ENCODE data around the gene ZNF524. TPM values are rescaled to one million over a fixed set of nuclear protein-coding genes. Genes with fewer than 3 reads are reported as not detected.

Gene ZNF524
- total RNA-seq, 1 donor from 2014 or later: 6.7 TPM

DNA sequence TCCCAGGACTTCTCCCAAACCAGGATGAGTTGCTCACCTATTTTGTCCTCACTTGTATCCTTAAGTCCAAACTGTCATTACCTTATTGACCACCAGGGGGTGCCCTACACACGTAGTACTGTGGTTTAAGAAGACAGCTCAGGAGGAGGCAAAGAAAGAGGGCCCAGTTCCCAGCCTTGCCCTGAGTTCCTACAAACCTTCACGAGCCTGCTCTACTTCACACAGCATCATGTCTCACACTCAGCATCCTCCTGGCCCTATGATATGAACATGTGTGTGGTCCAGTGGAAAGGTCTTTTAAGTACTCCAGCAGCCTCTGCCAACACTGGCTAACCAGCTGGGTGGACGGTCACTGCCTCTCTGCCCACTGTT, 32.4 kb downstream of the ZNF524 start:
- Mint-ChIP-seq H3K27me3 (ENCODE audit: unreplicated experiment) (peaks cover 11% of the 10 kb centered on the region), H3K4me1 (ENCODE audit: low read depth, unreplicated experiment) (peaks cover 12% of the 10 kb centered on the region), H3K9me3 (ENCODE audit: unreplicated experiment) (no peaks in the 10 kb centered on the region), H3K4me3 (ENCODE audit: unreplicated experiment) (no peak overlapping the region), H3K36me3 (ENCODE audit: unreplicated experiment) (no peaks in the 10 kb centered on the region), H3K27ac (ENCODE audit: unreplicated experiment) (no peak overlapping the region)
- TF ChIP-seq, protein P1, sequence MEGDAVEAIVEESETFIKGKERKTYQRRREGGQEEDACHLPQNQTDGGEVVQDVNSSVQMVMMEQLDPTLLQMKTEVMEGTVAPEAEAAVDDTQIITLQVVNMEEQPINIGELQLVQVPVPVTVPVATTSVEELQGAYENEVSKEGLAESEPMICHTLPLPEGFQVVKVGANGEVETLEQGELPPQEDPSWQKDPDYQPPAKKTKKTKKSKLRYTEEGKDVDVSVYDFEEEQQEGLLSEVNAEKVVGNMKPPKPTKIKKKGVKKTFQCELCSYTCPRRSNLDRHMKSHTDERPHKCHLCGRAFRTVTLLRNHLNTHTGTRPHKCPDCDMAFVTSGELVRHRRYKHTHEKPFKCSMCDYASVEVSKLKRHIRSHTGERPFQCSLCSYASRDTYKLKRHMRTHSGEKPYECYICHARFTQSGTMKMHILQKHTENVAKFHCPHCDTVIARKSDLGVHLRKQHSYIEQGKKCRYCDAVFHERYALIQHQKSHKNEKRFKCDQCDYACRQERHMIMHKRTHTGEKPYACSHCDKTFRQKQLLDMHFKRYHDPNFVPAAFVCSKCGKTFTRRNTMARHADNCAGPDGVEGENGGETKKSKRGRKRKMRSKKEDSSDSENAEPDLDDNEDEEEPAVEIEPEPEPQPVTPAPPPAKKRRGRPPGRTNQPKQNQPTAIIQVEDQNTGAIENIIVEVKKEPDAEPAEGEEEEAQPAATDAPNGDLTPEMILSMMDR (IDR thresholded peaks at IDR 0.05; ENCODE audit: partially characterized antibody, unreplicated experiment): peak; percentile 90
- peak; percentile 80 for DNase-seq

DNA sequence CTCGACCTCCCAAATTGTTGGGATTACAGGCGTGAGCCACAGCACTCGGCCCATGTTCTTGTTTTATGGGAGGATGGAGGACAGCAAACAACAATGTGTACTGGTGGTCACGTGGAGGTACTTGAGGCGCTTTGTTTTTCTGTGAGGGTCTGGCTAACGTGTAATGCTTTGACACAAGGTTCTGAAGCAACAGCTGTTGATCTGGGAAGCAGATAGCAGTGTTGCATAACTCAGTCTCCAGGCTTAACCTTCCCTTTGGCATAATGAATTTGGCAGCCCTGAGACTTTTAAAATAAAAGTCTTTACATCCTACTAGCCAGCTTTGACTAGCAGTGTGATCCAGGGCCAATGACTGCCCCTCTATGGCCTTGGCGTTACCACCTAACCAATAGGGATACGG, 33.8 kb downstream of the ZNF524 start:
- Mint-ChIP-seq H3K27me3 (ENCODE audit: unreplicated experiment) (peaks cover 11% of the 10 kb centered on the region), H3K4me3 (ENCODE audit: unreplicated experiment) (no peak overlapping the region), H3K36me3 (ENCODE audit: unreplicated experiment) (no peaks in the 10 kb centered on the region), H3K4me1 (ENCODE audit: low read depth, unreplicated experiment) (peaks cover 15% of the 10 kb centered on the region), H3K27ac (ENCODE audit: unreplicated experiment) (no peak overlapping the region), H3K9me3 (ENCODE audit: unreplicated experiment) (peaks cover under 1% of the 10 kb centered on the region)
- TF ChIP-seq, protein P1 (IDR thresholded peaks at IDR 0.05; ENCODE audit: partially characterized antibody, unreplicated experiment): no peak
- no peak for DNase-seq

DNA sequence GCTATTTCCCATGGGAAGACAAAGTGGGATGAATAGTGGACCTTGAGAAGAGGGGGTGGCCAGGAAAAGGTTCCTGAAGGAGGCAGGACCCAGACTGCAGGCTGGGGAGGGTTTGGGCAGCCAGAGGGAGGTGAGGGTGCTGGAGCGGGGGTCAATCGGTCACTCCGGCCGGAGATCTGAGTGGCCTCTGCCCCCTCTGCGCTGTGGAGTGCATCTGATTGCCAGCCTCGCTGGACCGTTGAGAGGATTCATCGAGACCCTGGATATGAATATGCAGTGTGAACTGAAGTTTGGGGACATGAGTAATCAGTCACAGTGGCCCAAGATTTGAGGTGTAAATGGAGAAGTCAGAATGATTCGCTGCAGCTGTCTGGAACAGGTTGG, 35.2 kb downstream of the ZNF524 start:
- TF ChIP-seq, protein P1 (IDR thresholded peaks at IDR 0.05; ENCODE audit: partially characterized antibody, unreplicated experiment): no peak
- peak overlapping the region; percentile 98 for H3K4me3 Mint-ChIP-seq (ENCODE audit: unreplicated experiment)
- peaks cover 4% of the 10 kb centered on the region for H3K9me3 Mint-ChIP-seq (ENCODE audit: unreplicated experiment)
- DNase-seq: no peak
- peaks cover 14% of the 10 kb centered on the region for H3K27me3 Mint-ChIP-seq (ENCODE audit: unreplicated experiment)
- no peaks in the 10 kb centered on the region for H3K36me3 Mint-ChIP-seq (ENCODE audit: unreplicated experiment)
- H3K27ac Mint-ChIP-seq (ENCODE audit: unreplicated experiment): peak overlapping the region; percentile 94
- peaks cover 20% of the 10 kb centered on the region for H3K4me1 Mint-ChIP-seq (ENCODE audit: low read depth, unreplicated experiment)

DNA sequence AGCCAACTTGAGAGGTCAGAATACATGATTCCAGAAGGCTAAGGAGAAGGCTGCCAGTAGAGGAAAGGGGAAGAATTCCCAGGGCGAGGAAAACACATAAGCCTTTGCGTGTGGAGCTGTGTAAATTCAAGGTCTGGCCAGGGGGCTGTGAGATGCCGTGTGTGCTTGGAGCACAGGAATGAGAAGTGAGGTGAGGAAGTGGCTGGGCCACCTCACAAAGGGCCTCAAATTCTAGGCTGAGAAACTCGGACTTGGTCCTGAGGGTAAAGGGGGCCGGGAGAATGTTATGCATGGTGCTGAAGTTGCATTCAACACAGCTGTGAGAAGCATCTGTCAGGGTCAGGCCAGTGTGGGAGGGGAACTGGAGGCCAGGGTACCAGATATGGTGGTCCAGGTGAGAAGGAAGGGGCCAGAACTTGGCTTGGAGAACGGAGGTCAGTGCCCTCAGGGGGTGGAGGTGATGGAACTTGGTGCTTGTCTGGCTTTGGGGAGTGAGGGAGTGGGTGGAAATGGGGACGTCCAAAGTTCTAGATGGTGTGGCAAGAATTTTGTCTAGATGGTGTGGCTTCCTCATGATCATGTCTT, 35.9 kb downstream of the ZNF524 start:
- H3K4me1 Mint-ChIP-seq (ENCODE audit: low read depth, unreplicated experiment): peaks cover 20% of the 10 kb centered on the region
- peaks cover 14% of the 10 kb centered on the region for H3K27me3 Mint-ChIP-seq (ENCODE audit: unreplicated experiment)
- peaks cover 4% of the 10 kb centered on the region for H3K9me3 Mint-ChIP-seq (ENCODE audit: unreplicated experiment)
- H3K4me3 Mint-ChIP-seq (ENCODE audit: unreplicated experiment): peak overlapping the region; percentile 98
- H3K36me3 Mint-ChIP-seq (ENCODE audit: unreplicated experiment): no peaks in the 10 kb centered on the region
- H3K27ac Mint-ChIP-seq (ENCODE audit: unreplicated experiment): peak overlapping the region; percentile 94
- DNase-seq: no peak
- TF ChIP-seq, protein P1 (IDR thresholded peaks at IDR 0.05; ENCODE audit: partially characterized antibody, unreplicated experiment): no peak

DNA sequence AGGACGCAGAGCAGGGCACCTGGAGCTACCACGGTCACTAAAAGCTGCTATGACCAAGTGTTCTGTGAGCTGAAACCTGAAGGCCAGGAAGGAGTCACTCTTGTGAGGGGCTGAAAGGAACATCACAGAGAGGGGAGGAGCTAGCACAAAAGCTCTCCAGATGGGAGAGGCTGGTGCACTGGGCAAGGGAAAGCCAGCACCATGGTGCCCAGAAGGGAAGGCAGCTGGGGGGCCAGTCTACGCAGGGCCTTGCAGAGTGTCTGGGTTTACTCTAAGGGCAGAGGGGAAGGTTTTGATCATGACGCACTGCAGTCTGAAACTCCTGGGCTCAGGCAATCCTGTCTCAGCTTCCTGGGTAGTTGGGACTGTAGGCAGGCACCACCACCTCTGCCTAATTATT, 36.6 kb downstream of the ZNF524 start:
- Mint-ChIP-seq H3K27me3 (ENCODE audit: unreplicated experiment) (peaks cover 14% of the 10 kb centered on the region), H3K27ac (ENCODE audit: unreplicated experiment) (no peak overlapping the region), H3K9me3 (ENCODE audit: unreplicated experiment) (peaks cover 8% of the 10 kb centered on the region), H3K4me3 (ENCODE audit: unreplicated experiment) (peak overlapping the region; percentile 98), H3K4me1 (ENCODE audit: low read depth, unreplicated experiment) (peaks cover 20% of the 10 kb centered on the region), H3K36me3 (ENCODE audit: unreplicated experiment) (no peaks in the 10 kb centered on the region)
- no peak for DNase-seq
- TF ChIP-seq, protein P1 (IDR thresholded peaks at IDR 0.05; ENCODE audit: partially characterized antibody, unreplicated experiment): no peak

Data from glutamatergic neuron (in vitro differentiated cells).